Mesenchymal stem cell (in vitro differentiated cells and primary cell): Measurements from ENCODE around the gene OGFR.

Experiments used
- DNase-seq: peaks from one replicate; pipeline ENCODE4 v3.0.0-alpha.2; 2013
- H2AFZ ChIP-seq: one replicate; pipeline ENCODE4 v1.6.1; 2013; ENCODE audit warnings: low read depth, mild to moderate bottlenecking, control low read depth, inconsistent platforms, low read length, moderate library complexity
- H2AK5ac ChIP-seq: 2 replicates; pipeline ENCODE4 v1.6.1; 2013; ENCODE audit warnings: low read length, moderate library complexity, mild to moderate bottlenecking, inconsistent platforms; ENCODE audit not compliant: severe bottlenecking
- H2BK120ac ChIP-seq: one replicate; pipeline ENCODE4 v1.6.1; 2013; ENCODE audit warnings: low read depth, mild to moderate bottlenecking, inconsistent platforms, low read length, moderate library complexity
- H2BK12ac ChIP-seq, 2 experiments: one replicate each; pipeline ENCODE4 v1.6.1; 2013; ENCODE audit warnings: inconsistent platforms in 2 of 2, low read length in 2 of 2, mild to moderate bottlenecking in 2 of 2, moderate library complexity in 2 of 2, control low read depth in 1 of 2
- H2BK15ac ChIP-seq: one replicate; pipeline ENCODE4 v1.6.1; 2013; ENCODE audit warnings: mild to moderate bottlenecking, low read depth, inconsistent platforms; ENCODE audit not compliant: poor library complexity, severe bottlenecking
- H2BK5ac ChIP-seq: 2 replicates; pipeline ENCODE4 v1.6.1; 2013; ENCODE audit warnings: low read depth, mild to moderate bottlenecking, low read length, control low read depth, inconsistent platforms; ENCODE audit not compliant: poor library complexity, severe bottlenecking
- H3K14ac ChIP-seq, 2 experiments: one replicate each; pipeline ENCODE4 v1.6.1; 2013; ENCODE audit warnings: inconsistent platforms in 2 of 2, low read length in 2 of 2, control low read depth in 1 of 2, mild to moderate bottlenecking in 1 of 2, moderate library complexity in 1 of 2
- H3K18ac ChIP-seq, 2 experiments: one replicate each; pipeline ENCODE4 v1.6.1; 2013; ENCODE audit warnings: inconsistent platforms in 2 of 2, low read length in 2 of 2, control low read depth in 1 of 2, low read depth in 1 of 2, mild to moderate bottlenecking in 1 of 2
- H3K23ac ChIP-seq, 2 experiments: one replicate each; pipeline ENCODE4 v1.6.1; 2013; ENCODE audit warnings: inconsistent platforms in 2 of 2, low read length in 2 of 2, mild to moderate bottlenecking in 2 of 2, moderate library complexity in 2 of 2, control low read depth in 1 of 2
- H3K27ac ChIP-seq: 2 replicates; pipeline ENCODE4 v1.5.1; 2013; ENCODE audit warnings: mild to moderate bottlenecking, moderate library complexity, low read length, control low read depth, inconsistent platforms; ENCODE audit not compliant: poor library complexity, severe bottlenecking
- H3K27me3 ChIP-seq, 2 experiments: 2 replicates each; pipeline versions ENCODE4 v1.6.1 to v1.7.0; 2013; ENCODE audit warnings: low read length in 2 of 2, mild to moderate bottlenecking in 2 of 2, moderate library complexity in 2 of 2, control low read depth in 1 of 2, inconsistent platforms in 1 of 2; ENCODE audit not compliant: control insufficient read depth in 1 of 2, insufficient read depth in 1 of 2
- H3K36me3 ChIP-seq, 2 experiments: 2 replicates each; pipeline versions ENCODE4 v1.6.1 to v1.7.0; 2013; ENCODE audit warnings: low read length in 2 of 2, control low read depth in 1 of 2, inconsistent platforms in 1 of 2, low read depth in 1 of 2, mild to moderate bottlenecking in 1 of 2; ENCODE audit not compliant: insufficient read depth in 2 of 2, control insufficient read depth in 1 of 2
- H3K4ac ChIP-seq, 2 experiments: one replicate each; pipeline ENCODE4 v1.6.1; 2013; ENCODE audit warnings: inconsistent platforms in 2 of 2, low read length in 2 of 2, mild to moderate bottlenecking in 2 of 2, moderate library complexity in 2 of 2, control low read depth in 1 of 2, low read depth in 1 of 2
- H3K4me1 ChIP-seq: 2 replicates; pipeline ENCODE4 v1.6.1; 2013; ENCODE audit warnings: low read depth, low read length, control low read depth; ENCODE audit not compliant: control insufficient read depth, insufficient read depth
- H3K4me2 ChIP-seq: 2 replicates; pipeline ENCODE4 v1.6.1; 2013; ENCODE audit warnings: low read length, mild to moderate bottlenecking, inconsistent platforms; ENCODE audit not compliant: poor library complexity, severe bottlenecking
- H3K4me3 ChIP-seq, 2 experiments: 2 replicates each; pipeline versions ENCODE4 v1.5.1 to v1.7.0; 2013; ENCODE audit warnings: low read length in 2 of 2, mild to moderate bottlenecking in 2 of 2, control low read depth in 1 of 2, low read depth in 1 of 2; ENCODE audit not compliant: insufficient read depth in 1 of 2
- H3K79me1 ChIP-seq: replicated peaks from 2 replicates; pipeline ENCODE4 v1.6.1; 2013; ENCODE audit warnings: mild to moderate bottlenecking, control low read depth, low read length, inconsistent platforms; ENCODE audit not compliant: poor library complexity, severe bottlenecking
- H3K9ac ChIP-seq: 2 replicates; pipeline ENCODE4 v1.7.0; 2013; ENCODE audit warnings: mild to moderate bottlenecking, low read length, moderate library complexity
- H3K9me3 ChIP-seq: 2 replicates; pipeline ENCODE4 v1.7.0; 2013; ENCODE audit warnings: mild to moderate bottlenecking, low read length; ENCODE audit not compliant: control insufficient read depth
- H4K8ac ChIP-seq: one replicate; pipeline ENCODE4 v1.6.1; 2013; ENCODE audit warnings: inconsistent platforms, mild to moderate bottlenecking, low read length, moderate library complexity
- H4K91ac ChIP-seq: one replicate; pipeline ENCODE4 v1.6.1; 2013; ENCODE audit warnings: mild to moderate bottlenecking, low read length, inconsistent platforms
- WGBS: methylation state at CpG from one replicate; pipeline ENCODE4 v1.1.7; 2013; ENCODE audit warnings: mixed read lengths; 5-methylcytosine and 5-hydroxymethylcytosine counted together

Gene OGFR

GRCh38 chr20:62860391-62860923, 55.8 kb downstream of the OGFR start:
- Histone ChIP-seq H3K9me3 (no peaks in the 10 kb centered on the region), H3K4me3 (peak overlapping the region; percentile 72 to 85), H4K8ac (peak overlapping the region; percentile 28), H2BK15ac (no peak overlapping the region), H3K18ac (peak overlapping the region; percentile 21 to 73), H2AFZ (no peak overlapping the region), H3K36me3 (peaks cover 12 to 21% of the 10 kb centered on the region in 2 experiments), H3K79me1 (peaks cover 23% of the 10 kb centered on the region), H2BK120ac (peak overlapping the region; percentile 61), H3K27ac (no peak overlapping the region), H3K9ac (peak overlapping the region; percentile 70), H2BK12ac (no peak overlapping the region), H4K91ac (no peak overlapping the region), H3K4ac (peak overlapping the region in 1 of 2 experiments; percentile 44), H3K4me2 (peak overlapping the region; percentile 95), H3K14ac (peak overlapping the region in 1 of 2 experiments; percentile 64), H2AK5ac (no peak overlapping the region), H2BK5ac (no peak overlapping the region), H3K4me1 (peaks cover 27% of the 10 kb centered on the region), H3K27me3 (no peaks in the 10 kb centered on the region), H3K23ac (peak overlapping the region in 1 of 2 experiments; percentile 83)
- 11% methylated on average over 24 of the region's 24 CpGs for WGBS
- peak; percentile 52 for DNase-seq

- Histone ChIP-seq H3K9me3 (no peaks in the 10 kb centered on the region), H3K36me3 (peaks cover 11 to 16% of the 10 kb centered on the region in 2 experiments), H3K4ac (peak overlapping the region in 1 of 2 experiments; percentile 89), H3K14ac (peak overlapping the region in 1 of 2 experiments; percentile 68), H3K79me1 (peaks cover 21% of the 10 kb centered on the region), H4K8ac (peak overlapping the region; percentile 96), H2AK5ac (no peak overlapping the region), H3K4me2 (peak overlapping the region; percentile 95), H2AFZ (peak overlapping the region; percentile 30), H4K91ac (peak overlapping the region; percentile 92), H2BK15ac (peak overlapping the region; percentile 80), H3K18ac (peak overlapping the region; percentile 94 to 98), H3K27me3 (no peaks in the 10 kb centered on the region), H2BK5ac (no peak overlapping the region), H3K4me1 (peaks cover 27% of the 10 kb centered on the region), H3K27ac (no peak overlapping the region), H3K23ac (peak overlapping the region in 1 of 2 experiments; percentile 100), H3K9ac (peak overlapping the region; percentile 70), H2BK120ac (peak overlapping the region; percentile 61), H2BK12ac (peak overlapping the region in 1 of 2 experiments; percentile 57), H3K4me3 (peak overlapping the region; percentile 72 to 85)
- peak; percentile 40 for DNase-seq
- WGBS, result under 1% methylated on average over 36 of the region's 129 CpGs
Measured at GRCh38 chr20:62860924-62861691, 56.5 kb downstream of the OGFR start.

- Histone ChIP-seq H3K27ac (no peak within 1 kb of the TSS), H4K91ac (peak within 1 kb of the TSS; percentile 92), H3K23ac (peak within 1 kb of the TSS in 1 of 2 experiments; percentile 100), H3K36me3 (peaks cover 8 to 13% of the 10 kb centered on the region in 2 experiments), H4K8ac (peak within 1 kb of the TSS; percentile 96), H3K9me3 (no peaks in the 10 kb centered on the region), H2AFZ (peak within 1 kb of the TSS; percentile 30), H3K4me1 (peaks cover 25% of the 10 kb centered on the region), H2BK15ac (peak within 1 kb of the TSS; percentile 80), H3K79me1 (peaks cover 18% of the 10 kb centered on the region), H2BK5ac (peak within 1 kb of the TSS; percentile 31), H3K4ac (peak within 1 kb of the TSS in 1 of 2 experiments; percentile 89), H3K18ac (peak within 1 kb of the TSS; percentile 94 to 98), H3K27me3 (no peaks in the 10 kb centered on the region), H2BK12ac (peak within 1 kb of the TSS; percentile 29 to 75), H3K4me2 (peak within 1 kb of the TSS; percentile 95), H3K4me3 (peak within 1 kb of the TSS; percentile 72 to 85), H3K9ac (peak within 1 kb of the TSS; percentile 70), H2AK5ac (no peak within 1 kb of the TSS), H2BK120ac (peak within 1 kb of the TSS; percentile 61), H3K14ac (peak within 1 kb of the TSS in 1 of 2 experiments; percentile 68)
- 22% methylated on average over 31 of the region's 70 CpGs for WGBS
- peak; percentile 77 for DNase-seq
Measured at GRCh38 chr20:62861726-62862336, 57.2 kb downstream of the OGFR start, which contains the start of gene TCFL5. TSS of gene TCFL5 (minus strand) at chr20:62861822. CDS start at chr20:62861670, 152 bp downstream.
